Measurements from ENCODE around the gene WNT5B. TPM values are rescaled to one million over a fixed set of nuclear protein-coding genes. Genes with fewer than 3 reads are reported as not detected.
"Not testable (repeated sequence)": the region's sequence is repeated elsewhere in the genome, so short reads cannot be mapped to it uniquely, and the experiment has no call there.

The WNT5B gene
- total RNA-seq, 1 experiment from 2014 or later, result 10.1 TPM

DNA sequence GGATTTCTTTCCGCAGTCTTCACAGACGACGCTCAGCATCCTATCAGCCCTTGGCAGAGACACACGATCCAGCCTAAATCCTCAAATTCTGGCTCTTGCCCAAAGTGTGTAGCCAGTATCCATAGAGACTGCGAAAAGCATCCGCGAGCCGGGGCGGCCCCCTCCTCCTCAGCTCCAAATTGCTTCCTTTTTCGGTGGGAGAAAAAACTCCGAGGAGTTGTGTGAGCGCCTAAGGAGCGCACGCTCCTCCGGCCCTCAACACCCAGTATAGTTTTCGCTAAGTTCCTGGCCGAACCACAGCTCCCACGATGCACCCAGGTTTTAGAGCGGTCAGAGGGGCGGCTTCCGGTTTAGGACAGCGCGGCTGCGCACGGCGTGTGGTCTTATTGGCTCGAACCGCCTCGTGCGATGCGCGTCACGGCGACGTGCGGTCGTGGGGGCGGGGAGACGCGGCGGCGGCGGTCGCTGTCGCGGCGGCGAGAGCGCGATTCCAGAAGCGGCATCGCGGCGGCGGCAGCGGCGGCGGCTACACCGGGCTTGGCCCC, 61.6 kb downstream of the WNT5B start, which contains the start of gene ADIPOR2:
TSS of gene ADIPOR2 (plus strand) at position 493 of the 545 bp plus-strand sequence. CDS start 63,274 bp downstream, outside the sequence.
- peak; percentile 84 for DNase-seq (ENCODE audit: low spot score)

DNA sequence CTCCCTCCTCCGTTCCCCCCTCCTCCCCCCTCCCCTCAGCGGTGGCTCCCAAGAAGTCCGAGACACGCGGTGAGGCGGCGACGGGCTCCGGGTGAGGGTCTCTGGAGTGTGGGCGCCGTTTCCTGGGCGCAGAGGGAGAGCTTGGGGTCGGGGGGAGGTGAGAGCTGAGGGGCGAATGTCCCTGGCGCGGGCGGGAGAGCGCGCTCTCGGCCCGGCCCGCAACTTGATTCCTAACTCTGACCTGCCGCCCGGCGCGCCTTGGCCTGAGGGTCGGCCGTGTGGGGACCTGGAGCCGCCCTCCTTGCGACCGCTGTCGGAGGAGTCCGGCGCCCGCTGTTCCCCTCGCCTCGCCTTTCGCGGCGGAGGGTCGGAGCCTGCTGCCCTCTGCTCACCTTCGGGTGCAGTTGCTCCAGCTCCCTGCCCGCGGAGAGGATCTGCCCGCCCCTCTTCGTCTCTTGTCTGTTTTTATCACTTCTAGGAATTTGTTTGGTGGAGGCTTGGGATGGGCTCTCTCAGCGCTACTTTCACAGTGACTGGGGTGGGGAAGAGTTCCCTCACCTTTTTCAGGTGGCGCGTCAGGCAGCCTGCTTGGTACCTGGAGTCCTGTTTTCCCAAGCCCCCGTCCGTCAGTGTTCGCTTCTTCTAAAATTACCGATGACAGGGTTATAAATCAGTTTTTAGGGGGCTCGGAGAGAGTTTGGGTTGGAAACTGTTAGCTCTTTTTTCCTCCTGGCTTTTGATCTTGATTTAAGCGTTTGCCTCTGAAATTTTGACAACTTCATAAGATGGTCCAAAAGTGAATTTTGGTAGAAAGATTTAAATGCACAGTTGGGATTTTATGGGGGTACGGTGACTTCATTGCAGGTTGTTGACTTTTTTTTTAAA, 62.3 kb downstream of the WNT5B start:
- peak; percentile 10 for DNase-seq (ENCODE audit: low spot score)

DNA sequence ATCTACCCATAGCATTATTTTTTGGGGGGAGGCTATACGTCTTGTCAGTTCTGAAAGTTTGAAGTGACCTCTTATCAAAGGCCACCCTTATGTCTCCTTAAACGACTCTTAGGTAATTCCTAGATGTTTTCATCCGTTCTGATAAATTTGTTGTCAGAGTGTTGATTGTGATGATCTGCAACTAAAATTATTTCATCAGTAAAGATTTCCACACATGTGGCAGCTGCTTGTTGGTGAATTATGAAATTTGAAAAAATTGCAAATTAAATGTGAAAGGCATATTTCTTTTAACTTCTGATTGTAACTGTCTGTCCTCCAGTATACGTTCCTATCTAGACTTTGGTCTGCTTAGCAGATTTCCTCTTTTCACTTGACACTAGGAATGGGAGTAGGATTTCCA, 63.2 kb downstream of the WNT5B start:
- no peak for DNase-seq (ENCODE audit: low spot score)

DNA sequence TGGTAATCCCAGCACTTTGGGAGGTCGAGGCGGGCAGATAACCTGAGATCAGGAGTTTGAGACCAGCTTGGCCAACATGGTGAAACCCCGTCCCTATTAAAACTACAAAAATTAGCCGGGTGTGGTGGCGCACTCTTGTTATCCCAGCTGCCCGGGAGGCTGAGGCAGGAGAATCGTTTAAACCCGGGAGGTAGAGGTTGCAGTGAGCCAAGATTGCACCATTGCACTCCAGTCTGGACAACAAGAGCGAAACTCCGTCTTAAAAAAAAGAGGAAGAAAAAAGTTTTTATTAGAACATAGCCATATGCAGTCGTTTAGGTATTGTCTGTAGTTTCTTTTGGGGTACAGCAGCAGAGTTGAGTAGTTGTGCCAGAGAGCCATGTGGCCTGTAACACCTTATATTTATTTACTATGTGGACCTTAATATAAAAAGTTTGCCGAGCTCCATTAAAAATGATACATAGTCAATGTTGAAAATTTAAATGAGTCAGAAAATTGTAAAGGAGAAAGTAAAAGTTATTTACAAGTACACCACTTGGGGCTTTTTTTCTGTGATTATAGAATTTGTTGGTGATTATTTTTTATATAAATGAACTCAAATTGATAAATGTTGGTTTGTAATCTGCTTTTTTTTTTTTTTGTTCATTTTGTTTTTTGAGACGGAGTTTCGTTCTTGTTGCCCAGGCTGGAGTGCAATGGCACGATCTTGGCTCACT, 64.0 kb downstream of the WNT5B start:
- no peak for DNase-seq (ENCODE audit: low spot score)

DNA sequence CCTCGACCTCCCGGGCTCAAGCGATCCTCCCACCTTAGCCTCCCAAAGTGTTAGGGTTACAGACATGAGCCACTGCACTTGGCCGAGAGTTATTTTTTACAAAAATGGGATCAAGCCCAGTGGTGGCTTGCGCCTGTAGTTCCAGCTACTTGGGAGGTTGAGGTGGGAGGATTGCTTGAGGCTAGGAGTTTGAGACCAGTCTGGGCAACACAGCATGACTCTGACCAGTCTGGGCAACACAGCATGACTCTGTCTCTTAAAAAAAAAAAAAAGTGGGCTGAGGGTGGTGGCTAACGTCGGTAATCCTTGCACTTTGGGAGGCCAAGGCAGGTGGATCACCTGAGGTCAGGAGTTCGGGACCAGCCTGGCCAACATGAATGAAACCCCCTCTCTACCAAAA, 66.1 kb downstream of the WNT5B start:
- DNase-seq (ENCODE audit: low spot score), result not testable (repeated sequence)

DNA sequence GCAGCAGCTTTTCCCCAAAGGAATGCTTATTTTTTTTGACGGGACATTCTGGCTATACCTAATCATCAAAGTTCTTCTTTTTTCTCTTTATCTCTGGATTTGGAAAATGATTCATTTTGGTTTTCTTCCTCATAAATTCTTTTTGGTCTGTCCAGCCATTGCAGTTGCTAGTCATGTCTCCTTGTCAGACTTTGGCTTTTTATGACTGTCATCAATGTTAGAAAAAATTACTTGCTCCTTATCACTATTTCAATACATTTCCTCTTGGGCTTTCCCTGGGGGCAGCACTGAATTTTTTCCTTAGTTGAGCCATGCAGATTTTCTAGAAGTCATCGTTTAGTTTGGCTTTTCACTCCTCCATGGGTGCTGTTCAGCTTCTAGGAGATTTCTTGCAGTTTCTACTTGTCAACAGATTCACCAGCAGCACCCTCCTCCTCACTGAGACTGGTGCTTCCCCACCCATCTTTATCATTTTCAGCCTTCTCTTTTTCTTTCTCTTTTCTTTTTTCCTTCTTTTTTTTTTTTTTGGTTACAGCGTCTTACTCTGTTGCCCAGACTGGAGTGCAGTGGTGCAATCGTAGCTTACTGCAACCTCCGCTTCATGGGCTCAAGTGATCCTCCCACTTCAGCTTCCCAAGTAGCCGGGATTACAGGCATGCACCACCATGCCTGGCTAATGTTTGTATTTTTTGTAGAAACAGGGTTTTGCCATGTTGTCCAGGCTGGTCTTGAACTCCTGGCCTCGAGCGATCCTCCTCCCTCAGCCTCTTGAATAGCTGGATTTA, 67.0 kb downstream of the WNT5B start:
- DNase-seq (ENCODE audit: low spot score), result no peak

DNA sequence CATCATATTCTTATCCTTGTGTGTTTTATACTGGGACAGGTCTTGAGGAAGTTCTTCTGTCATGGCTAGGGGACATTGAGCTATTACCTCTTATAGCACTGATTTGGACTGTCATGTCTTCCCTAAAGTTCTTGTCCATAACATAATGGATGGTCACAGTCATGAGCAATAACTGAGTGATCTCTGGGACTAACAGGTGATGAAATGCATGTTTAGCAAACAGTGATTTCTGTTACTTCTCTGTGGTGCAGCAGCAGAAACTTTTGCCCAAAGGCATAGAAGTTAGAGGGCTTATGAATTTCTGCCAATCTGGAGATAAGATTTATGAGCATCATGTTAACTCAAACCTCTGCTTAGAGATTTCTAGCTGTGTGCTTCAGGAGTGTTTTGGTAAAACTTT, 67.8 kb downstream of the WNT5B start:
- no peak for DNase-seq (ENCODE audit: low spot score)

Other genes with a start within 250 kb of the WNT5B start
- gene FBXL14, start 34.6 kb upstream of the WNT5B start, total RNA-seq (2014; rRNA removed; shearing (Covaris generic)), result 4.7 and 5.0 TPM in 2 replicates
- gene ADIPOR2, start 61.8 kb downstream of the WNT5B start, total RNA-seq (2014; rRNA removed; shearing (Covaris generic)), result 14.1 and 17.9 TPM in 2 replicates
- gene LRTM2, start 191.3 kb downstream of the WNT5B start, total RNA-seq (2014; rRNA removed; shearing (Covaris generic)), result not detected in 2 replicates